ENCODE results near the gene DGKI.

Gene DGKI

DNA sequence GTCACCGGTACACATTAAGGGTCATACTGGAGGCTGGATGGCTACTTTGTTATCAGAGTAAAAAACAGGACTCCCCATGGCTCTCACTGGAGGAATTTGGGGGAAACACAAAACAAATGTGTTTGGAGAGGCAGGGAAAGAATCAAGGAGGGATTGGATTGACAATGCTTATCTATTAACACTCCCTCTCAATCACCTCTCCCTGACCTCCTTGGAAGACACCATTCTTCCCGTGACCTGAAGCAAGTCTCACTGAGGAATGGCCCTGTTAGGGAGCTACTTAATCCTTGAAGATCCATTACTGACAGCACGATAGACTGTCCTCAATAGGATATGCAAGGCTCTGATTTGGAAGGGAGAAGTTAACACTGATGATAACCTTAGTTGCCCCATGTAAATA is 261.2 kb downstream of the DGKI start:
- no peak for DNase-seq

DNA sequence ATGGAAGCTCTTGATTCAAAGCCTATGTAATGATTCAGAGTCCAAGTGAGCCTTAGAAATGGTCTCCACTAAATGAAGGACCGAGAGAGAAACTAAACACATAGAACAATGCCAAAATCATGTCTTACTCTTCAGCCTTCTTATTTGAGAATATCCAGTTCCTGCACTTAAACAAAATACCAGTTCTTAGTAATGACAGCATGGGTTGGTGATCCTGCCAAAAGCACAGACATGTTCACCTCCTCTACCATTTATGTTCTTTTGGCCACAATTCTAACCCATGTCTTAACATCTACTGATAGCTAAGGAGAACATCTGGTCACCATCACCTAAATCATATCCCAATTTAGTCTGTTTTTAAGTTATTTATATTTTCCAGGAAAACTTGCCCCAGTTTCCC is 263.6 kb downstream of the DGKI start:
- no peak for DNase-seq

DNA sequence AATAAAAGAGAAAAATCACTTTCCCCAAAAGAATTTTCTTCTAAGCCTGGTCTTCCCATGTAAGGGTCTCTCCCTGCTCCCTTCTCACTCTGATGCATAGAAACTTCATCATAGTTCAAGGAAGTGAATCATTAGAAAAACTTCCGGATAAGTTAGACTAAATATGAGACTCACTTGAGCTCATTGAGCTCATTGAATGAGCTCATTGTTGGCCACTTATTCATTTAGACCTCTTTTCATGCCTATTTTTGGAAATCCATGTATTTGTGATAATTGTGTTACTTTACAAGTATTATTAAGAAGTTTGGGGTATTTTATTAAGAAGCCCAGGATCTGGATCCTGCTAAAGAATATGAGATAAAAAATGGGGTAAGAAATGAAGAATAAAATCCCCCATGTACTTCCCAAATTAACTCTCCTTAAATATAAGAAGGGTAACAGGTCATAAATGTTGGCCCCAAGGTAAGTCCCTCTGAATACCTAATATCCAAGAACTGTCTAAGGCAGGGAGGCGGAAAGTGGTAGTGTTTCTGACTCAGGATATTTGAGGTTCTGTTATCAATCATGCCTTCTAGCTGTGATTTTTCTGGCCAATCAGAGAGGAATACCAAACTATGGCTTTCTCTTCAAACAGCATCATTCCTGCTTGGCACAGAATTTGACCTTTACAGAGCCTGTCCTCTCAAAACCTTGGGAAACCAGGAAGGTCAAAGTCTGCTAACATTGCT is 266.7 kb downstream of the DGKI start:
- DNase-seq: no peak

DNA sequence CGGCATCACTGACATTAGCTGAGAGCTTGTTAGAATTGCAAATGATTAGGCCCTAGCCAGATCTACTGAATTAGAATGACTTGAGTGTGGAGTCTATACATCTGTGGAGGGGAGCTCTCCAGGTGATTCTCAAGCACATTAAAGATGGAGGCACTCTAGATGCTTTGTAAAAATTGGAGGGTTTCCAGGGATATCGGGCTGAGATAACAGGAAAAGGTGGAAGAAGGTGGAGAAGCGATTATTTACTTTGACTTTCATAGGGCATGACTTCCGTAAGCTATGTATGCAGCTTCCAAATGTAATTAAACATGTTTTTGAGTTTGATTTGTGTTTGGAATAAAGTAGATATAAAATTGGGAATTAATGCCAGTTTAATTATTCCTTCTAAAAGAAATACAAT is 268.2 kb downstream of the DGKI start:
- DNase-seq: no peak

DNA sequence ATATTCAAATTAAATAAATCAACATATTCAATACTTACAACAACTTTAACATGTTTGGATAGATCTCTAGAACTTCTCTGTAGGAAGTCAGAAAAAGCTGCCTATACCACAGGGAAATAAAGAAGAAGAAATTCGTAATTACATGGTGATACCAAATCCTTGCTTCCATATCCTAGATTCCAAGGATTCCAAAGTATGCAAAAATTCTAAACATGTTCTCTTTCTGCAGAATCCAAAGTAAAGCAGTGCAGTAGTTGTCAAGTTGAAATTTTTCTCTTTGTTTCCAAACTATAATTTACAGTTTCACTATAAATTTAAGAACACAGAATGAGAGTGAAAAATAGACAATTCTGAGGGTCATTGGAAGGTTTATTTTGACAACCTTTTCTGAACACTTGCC is 269.6 kb downstream of the DGKI start:
- no peak for DNase-seq

DNA sequence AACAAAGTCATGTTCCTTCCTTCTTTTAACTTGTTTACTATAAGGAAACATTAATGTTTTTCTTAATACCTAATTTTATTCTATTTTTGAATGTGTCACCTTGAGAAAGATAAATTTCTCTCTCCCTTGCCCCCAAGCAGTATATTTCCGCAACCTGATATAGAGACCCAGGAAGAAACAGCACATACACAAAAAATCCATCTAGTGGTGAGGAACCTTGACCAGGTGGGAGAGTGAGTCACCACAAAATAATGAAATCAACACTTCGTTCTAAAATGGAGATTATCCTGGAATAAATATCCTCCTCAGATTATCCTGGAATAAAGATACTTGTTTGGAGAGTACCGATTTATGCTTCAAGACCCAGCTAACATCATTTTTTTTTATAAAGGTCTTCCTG is 270.3 kb downstream of the DGKI start:
- DNase-seq: no peak

DNA sequence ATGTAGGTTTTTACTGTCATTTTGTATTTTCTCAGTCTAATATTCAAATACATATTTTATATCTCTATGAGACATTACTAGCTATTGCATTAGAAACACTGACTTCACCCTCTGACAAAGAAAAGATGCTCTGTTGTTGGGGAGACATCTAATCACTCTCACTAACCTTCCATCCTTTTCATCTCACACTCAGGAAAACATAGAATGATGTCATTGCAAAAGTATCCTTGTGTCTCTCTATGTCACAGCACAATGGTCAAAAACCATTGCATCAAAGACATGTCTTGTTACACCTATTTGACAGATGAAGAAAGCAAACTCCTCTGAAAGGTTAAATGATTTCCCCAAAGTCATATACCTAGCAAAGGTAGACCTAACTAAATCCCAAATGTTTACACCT is 272.0 kb downstream of the DGKI start:
- no peak for DNase-seq

DNA sequence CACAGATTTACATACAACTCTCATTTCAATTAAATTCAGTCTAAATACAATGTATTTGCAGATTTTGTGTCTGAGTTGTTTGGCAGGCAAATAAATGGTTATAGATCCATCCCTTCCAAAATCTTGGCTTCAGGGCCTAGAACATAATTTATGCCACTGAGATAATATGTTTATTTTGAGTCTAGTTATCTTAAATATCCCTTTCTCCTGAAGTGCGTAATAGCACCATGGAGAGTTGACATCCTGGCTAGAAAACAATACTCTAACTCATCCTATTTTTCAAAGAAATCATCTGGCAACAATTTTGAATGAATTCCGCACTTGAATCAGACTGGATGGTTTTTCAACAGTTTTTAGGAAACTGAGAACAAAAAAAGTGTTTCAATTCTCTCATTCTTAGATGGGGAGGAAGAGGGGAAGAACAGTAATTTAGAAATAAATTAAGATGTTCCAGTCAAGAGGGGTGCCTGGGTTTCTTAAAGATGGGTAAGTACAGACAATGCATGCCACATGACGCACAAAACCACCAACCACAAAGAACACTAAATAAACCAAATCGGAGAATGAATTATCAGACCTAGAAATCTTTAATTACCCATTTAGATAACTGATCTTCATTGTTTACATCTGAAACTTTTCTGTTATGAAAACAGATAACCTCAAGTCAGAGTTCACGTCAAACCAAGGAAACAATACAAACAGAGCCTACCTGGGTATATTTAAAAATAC is 274.6 kb downstream of the DGKI start:
- no peak for DNase-seq

DNA sequence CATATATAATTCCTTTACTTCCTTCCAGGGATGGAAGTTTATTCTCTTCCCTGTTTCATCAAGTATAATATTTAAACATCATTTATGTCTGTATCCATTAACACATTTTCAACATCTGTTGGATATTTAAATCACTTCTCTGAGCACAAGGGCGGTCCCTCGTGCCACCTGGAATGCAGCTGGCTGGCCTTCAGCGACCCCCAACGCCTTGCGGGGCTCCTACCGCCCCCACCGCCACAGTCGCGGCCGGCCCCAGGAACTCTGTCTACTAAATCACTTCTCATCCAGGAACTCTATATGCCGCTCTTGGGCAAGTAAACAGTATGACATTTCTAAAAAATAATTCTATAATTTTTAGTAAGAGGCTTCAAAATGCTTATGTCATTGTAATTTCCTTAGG is 282.1 kb downstream of the DGKI start:
- no peak for DNase-seq

DNA sequence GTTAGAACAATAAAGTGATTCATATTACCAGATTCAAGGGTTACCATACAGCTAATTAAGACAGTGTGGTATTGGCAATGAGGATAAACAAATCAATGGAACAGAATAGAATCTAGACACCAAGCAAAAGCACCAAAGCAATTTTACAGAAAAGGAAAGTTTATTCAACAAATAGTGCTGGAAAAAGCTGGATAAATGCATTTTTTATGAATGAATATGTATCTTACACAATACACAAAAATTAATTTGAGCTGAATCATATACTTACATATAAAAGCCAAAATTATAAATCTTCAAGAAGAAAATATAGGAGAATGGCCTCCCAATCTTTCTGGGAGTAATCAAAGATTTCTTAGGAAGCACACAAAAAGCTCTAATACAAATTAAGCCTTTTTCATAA is 282.8 kb downstream of the DGKI start:
- no peak for DNase-seq

DNA sequence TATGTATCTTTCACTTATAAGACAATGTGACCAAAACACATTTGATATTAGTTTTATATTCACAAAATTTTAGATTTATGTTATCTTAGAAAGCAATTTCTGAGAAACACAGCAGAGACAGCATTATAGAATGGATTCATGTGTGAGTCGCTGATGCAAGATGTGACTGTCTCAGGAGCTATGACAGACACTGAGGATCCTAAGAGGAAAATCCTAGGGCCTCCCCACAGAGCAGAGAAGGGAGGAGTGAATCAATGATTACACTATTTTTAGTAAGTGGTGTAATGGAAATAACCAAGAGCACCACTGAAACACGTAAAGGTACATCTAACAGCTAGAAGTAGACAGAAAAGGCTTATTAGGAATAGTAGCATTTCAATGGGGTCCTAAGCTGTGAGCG is 299.3 kb downstream of the DGKI start:
- DNase-seq: no peak

DNA sequence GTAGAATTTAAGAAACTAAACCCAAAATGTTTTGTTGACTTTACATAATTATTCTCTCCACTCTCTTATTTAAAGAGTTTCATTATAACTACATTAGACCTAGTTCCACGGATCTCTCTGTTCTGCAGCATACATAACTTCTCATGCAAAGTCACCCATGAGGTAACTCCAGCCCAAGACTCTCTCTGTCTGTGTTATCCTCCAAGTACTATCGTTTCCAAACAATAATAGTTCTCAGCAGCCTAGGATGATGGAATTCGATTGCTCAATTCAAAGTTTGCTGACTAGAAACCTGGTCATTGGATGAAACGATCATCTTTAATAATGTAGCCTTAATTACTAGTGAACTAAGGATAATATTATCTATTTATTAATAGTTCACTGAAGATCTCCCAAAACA is 300.1 kb downstream of the DGKI start:
- no peak for DNase-seq

DNA sequence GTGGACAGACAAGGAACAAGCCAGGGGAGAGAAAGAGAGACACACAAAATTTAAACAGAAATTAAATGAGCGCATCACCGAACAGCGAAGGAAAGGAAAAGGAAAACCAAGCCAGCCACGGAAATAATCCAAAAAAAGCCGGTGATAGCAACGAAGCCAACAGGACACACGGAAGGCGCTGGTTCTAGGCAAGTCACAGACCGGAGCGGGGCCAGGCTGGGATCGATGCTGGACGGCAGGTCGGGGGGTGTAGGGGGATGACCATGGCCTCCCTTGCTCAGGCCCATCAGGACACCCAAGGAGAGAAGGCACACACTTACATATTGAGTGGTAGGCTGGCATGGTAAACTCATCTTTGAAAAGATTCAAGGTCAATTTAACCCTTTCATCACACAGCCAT is 300.8 kb downstream of the DGKI start:
- no peak for DNase-seq

DNA sequence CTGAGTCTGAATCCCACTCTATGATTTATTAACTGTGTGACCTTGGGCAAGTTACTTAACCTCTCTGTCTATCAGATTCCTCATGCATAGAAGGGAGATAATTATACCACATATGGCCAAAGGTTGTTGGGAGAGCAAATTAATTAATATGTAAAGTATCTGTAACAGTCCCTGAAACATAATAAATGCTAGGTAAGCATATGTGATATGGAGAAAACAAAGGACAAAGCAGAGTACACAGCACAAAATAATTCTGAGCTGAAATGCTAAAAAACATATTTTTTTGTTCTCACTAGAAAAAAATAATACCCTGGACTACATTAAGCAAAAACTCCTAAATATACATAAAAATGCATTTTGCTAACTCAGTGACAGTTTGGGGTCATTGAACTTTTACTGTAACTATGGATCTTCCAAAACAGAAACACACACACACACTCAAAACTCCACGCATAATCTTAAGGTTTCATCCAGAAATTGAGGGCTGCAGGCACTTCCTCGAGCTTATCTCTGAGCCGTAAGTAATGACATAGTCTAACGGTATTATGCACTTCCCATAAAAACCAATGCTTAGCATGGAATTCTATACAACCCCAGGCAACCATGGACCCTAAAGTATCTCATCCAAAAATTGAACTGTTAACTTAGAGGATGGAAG is 301.6 kb downstream of the DGKI start:
- no peak for DNase-seq

DNA sequence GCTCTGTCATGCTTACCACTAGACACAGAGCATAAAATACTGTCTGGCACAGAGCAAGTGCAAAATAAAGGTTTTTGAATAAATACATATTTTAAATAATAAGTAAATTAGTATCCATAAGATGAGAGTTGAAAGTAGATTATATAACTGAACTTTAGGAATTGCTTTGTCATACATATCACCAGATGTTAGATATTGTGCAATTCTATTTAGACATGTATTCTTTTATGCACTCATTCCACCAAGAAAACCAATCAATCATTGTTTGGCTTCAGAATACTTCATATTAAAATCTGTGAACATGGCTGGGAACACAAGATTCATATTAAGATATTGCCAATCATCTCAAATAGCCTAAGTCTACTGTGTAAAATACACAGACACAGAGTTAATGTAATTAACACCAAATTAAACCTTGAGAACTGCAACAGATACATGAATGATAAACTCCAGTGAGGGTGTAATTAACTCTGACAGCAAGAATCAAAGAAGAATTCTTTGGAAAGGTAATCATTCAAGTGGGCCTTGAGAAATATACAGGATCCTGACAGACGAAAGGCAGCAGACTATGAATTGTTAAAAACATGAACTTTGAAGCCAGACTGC is 302.2 kb downstream of the DGKI start:
- no peak for DNase-seq

DNA sequence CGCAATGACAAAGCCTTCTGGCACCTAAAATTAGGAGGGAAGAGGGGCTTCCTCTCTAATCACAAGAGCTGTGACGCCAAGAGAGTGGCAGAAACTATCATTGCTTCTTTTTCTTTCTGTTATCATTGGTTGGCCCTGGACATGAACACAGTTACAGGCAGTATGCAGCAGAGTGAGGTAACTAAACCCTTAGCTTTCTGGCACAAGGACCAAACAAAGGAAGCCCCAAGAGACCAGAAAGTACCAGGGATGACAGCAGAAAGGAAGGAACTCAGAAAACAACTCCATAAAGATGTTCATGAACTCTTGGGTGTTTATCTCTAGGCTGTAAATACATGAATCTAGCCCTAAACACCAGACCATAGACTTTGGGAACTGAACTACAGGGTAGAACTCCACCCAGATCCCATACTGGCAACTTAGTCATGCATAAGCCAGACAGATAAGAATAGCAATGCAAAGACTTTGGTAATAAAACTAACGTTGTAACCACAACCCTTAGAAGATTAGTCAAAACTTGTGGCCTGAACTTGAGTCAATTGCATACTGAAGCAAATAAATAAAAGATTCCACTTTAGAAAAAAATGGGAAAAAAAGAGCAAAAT is 307.6 kb downstream of the DGKI start:
- no peak for DNase-seq

DNA sequence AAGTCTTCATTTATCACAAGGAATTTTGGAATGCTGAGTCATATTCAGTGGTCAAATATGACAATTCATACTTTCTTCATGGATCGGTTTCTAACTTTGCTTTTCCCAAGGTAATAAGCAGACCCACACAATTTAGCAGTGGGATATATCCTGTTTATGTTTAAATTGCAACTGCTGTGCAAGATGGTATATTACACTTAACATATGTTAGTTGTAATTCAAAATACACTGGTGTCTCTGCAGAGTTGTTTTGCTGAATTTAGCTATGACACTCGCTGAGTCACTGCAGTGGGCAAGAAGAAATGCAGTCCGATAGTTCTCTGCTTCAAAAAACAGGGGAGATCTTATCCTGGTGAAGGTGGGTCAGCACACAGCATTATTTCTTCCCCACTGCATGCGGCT is 308.4 kb downstream of the DGKI start:
- DNase-seq: no peak

DNA sequence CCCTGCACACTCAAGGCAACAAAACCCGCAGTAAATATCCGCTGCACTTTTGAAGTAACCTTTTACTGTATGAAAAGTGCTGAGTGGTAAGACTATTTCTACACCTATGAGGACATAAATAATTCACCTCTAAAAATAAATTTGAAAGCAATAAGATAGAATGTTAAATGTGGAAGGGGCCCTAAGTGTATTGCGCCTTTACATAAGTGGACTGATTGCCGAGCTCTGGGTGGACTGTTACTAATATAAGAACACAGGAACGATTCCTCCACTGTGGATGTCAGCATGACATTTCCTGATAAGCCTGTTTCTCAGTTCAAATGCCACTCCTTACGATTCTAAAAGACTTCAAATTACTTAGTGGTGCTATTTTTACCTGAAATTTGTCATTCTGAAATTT is 311.2 kb downstream of the DGKI start:
- no peak for DNase-seq

DNA sequence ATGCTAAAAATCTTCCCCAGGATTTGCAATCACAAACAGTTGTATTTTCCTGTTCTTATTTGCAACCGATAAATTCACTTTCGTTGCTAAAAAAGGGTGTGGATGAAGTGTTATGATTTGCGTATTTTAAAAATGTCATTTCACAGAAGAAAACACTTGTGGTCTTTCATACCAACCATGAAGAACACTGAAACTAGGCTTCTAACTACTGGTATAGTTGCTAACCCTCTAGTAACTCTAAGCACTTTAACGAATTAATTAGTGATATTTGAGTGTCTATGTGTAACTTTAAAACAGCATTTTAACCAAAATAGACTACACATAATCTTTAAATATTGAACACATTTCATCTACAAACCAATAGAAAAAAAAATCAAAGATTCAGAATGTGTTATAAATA is 315.1 kb downstream of the DGKI start:
- DNase-seq: no peak

DNA sequence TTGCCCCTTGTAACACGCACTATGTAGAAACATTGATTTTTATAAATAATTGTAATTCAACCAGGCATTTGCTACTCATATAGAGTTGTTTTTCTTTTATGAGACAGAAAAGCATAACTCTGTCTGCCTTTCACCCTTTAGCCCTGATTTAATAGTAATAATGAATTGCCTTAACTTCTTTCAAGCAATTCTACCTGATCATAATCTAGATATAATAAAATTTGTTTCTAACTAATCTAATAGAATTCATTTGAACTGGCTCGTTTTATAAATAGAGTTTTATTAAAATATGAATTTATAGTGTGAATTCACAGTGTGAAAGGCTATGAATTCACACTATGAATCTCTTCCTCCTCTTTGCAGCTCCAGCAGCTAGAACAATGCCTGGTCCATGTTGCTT is 319.1 kb downstream of the DGKI start:
- no peak for DNase-seq

DNA sequence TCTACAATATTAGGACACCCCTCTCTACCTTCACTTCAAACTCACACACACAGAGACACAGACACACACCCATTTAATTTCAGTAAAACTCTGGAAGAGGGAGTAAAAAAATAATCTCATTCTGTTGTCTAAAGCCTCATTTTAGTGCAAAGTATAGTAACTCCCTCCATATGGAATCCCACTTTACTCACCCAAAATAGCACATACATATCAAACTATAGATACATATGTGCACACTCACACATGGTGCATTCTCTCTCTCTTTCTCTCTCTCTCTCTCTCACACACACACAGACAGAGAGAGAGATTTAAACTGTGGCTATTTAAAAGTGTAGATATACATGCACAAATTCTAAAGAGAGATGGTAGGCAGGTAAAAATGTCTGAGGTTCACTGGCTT is 323.6 kb downstream of the DGKI start:
- DNase-seq: no peak

DNA sequence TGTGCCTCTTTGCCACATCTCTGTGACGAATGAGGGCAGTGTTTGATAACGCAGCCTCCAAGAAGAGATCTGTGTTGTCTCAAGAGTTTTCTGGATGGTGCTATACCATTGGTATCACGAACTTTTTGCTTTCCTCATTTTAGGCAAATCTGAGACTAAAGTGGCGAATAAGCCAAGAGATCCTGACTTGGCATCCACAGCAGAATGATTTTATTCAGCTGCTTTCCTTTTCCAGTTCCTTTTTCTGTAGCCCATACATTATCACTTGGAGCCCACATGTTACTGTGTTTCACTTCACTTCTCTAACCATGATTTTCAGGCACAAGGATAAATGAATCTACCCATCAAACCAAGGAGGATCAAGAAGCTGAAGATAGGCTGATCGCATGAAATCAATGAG is 325.3 kb downstream of the DGKI start:
- no peak for DNase-seq

DNA sequence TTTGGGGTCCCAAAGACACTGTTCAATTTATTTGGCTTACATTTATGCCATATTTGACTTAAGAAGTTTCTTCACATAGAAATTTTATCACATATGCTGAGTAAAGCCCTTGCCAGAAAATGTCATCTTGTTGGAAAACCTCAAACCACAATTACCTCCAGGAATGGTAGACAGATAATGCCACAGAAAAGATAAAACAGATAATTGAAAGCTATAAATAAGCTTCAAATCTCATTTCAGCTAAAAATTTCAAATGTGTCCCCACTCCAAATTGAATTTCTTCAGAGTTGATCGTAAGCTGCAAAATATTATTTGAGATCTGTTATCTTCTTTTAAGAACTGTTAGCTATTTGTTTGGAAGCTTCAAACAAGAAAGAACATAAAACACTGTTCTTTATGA is 326.8 kb downstream of the DGKI start:
- DNase-seq: no peak

Measured in suppressor macrophage treated with lipopolysaccharide for 4 hours (primary cell).